Measurements from ENCODE around the gene MESP1. TPM values are rescaled to one million over a fixed set of nuclear protein-coding genes. Genes with fewer than 3 reads are reported as not detected.
A peak's percentile ranks its signal among the peaks of the same experiment; 100 is the strongest.

Gene MESP1
- total RNA-seq, 1 donor from 2014 or later, result 2.1 TPM

DNA sequence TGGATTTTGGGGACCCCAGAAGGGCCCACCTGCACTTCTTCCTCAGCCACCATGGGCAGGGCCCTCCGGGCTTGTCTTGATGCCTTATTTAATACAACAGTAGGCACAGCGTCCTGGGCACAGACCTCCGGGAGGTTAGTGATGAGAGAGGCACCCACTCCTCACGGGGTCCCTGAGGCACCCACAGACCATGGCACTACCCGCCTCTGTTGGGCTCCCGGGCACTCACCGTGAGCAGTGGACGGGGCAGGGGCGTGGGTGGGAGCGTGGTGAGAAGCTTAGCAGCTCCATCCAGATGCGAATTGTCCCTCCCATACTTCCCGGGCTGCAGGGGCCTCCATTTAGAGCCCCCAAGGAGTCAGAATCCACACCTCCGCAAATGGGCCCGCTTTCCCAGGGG, 24.8 kb upstream of the MESP1 start:
- no peak overlapping the region for H3K27ac Mint-ChIP-seq (ENCODE audit: unreplicated experiment)
- no peak for DNase-seq (ENCODE audit: extremely low spot score, unreplicated experiment)
- H3K4me1 Mint-ChIP-seq (ENCODE audit: unreplicated experiment), result peaks cover 21% of the 10 kb centered on the region
- H3K4me3 Mint-ChIP-seq (ENCODE audit: unreplicated experiment), result no peak overlapping the region
- H3K27me3 Mint-ChIP-seq (ENCODE audit: unreplicated experiment), result no peaks in the 10 kb centered on the region
- TF ChIP-seq, protein P1, sequence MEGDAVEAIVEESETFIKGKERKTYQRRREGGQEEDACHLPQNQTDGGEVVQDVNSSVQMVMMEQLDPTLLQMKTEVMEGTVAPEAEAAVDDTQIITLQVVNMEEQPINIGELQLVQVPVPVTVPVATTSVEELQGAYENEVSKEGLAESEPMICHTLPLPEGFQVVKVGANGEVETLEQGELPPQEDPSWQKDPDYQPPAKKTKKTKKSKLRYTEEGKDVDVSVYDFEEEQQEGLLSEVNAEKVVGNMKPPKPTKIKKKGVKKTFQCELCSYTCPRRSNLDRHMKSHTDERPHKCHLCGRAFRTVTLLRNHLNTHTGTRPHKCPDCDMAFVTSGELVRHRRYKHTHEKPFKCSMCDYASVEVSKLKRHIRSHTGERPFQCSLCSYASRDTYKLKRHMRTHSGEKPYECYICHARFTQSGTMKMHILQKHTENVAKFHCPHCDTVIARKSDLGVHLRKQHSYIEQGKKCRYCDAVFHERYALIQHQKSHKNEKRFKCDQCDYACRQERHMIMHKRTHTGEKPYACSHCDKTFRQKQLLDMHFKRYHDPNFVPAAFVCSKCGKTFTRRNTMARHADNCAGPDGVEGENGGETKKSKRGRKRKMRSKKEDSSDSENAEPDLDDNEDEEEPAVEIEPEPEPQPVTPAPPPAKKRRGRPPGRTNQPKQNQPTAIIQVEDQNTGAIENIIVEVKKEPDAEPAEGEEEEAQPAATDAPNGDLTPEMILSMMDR (IDR thresholded peaks at IDR 0.05), result no peak
- H3K36me3 Mint-ChIP-seq (ENCODE audit: unreplicated experiment), result no peaks in the 10 kb centered on the region
- H3K9me3 Mint-ChIP-seq (ENCODE audit: unreplicated experiment), result no peaks in the 10 kb centered on the region

- H3K36me3 Mint-ChIP-seq (ENCODE audit: unreplicated experiment), result no peaks in the 10 kb centered on the region
- TF ChIP-seq, protein P1 (IDR thresholded peaks at IDR 0.05), result no peak
- peaks cover 17% of the 10 kb centered on the region for H3K4me1 Mint-ChIP-seq (ENCODE audit: unreplicated experiment)
- no peaks in the 10 kb centered on the region for H3K9me3 Mint-ChIP-seq (ENCODE audit: unreplicated experiment)
- DNase-seq (ENCODE audit: extremely low spot score, unreplicated experiment), result no peak
- no peak overlapping the region for H3K4me3 Mint-ChIP-seq (ENCODE audit: unreplicated experiment)
- no peak overlapping the region for H3K27ac Mint-ChIP-seq (ENCODE audit: unreplicated experiment)
- no peaks in the 10 kb centered on the region for H3K27me3 Mint-ChIP-seq (ENCODE audit: unreplicated experiment)
Observed at GRCh38 chr15:89774492-89774891, 23.4 kb upstream of the MESP1 start.

DNA sequence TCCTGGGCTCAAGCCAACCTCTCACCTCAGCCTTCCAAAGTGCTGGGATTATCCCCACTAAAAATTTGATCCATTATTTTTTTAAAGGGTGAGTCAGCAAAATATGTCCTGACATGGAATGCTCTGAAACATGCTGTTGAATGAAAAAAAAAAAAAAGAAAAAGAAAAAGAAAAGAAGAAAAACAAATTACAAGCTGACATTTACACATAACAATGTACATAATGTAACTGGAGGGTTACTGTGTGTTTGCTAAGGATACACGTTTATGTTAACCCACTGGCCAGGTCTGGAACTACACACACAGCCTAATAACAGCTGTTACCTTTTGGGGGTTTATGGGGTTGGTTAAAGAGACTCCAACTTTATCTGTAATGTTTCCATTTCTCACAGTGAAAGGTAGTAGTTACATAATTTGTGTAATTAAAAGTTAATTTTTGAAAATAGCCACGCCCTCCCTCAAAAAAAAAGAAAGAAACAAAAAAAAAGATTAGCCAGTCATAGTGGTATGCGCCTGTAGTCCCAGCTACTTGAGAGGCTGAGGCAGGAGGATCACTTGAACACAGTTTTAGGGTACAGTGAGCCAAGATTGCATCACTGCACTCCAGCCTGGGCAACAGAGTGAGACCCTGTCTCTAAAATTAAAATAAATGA, 22.0 kb upstream of the MESP1 start:
- H3K4me1 Mint-ChIP-seq (ENCODE audit: unreplicated experiment), result peaks cover 19% of the 10 kb centered on the region
- no peaks in the 10 kb centered on the region for H3K9me3 Mint-ChIP-seq (ENCODE audit: unreplicated experiment)
- H3K4me3 Mint-ChIP-seq (ENCODE audit: unreplicated experiment), result no peak overlapping the region
- DNase-seq (ENCODE audit: extremely low spot score, unreplicated experiment), result no peak
- H3K27me3 Mint-ChIP-seq (ENCODE audit: unreplicated experiment), result no peaks in the 10 kb centered on the region
- TF ChIP-seq, protein P1 (IDR thresholded peaks at IDR 0.05), result peak; percentile 37
- H3K27ac Mint-ChIP-seq (ENCODE audit: unreplicated experiment), result peak overlapping the region; percentile 72
- no peaks in the 10 kb centered on the region for H3K36me3 Mint-ChIP-seq (ENCODE audit: unreplicated experiment)

DNA sequence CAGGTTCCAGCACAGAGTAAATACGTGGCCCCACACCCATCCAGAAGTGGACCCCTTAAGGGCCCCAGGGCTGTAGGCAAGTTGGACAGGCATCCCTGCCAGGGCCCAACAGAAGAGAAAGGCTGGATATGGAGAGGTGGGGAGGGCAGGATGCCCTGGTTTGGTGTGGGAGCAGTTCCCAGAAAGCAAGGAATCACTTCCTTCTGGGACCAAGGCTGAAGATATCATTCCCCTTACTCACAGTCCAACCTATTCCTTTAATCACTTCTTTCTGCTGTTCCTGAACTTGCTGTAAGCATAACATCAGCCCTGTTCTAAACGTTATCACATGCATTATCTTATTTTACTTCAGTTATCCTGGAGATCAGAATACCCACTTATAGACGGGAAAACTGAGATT, 19.0 kb upstream of the MESP1 start:
- H3K4me3 Mint-ChIP-seq (ENCODE audit: unreplicated experiment), result no peak overlapping the region
- no peak for DNase-seq (ENCODE audit: extremely low spot score, unreplicated experiment)
- H3K4me1 Mint-ChIP-seq (ENCODE audit: unreplicated experiment), result peaks cover 32% of the 10 kb centered on the region
- no peak overlapping the region for H3K27ac Mint-ChIP-seq (ENCODE audit: unreplicated experiment)
- TF ChIP-seq, protein P1 (IDR thresholded peaks at IDR 0.05), result no peak
- no peaks in the 10 kb centered on the region for H3K27me3 Mint-ChIP-seq (ENCODE audit: unreplicated experiment)
- H3K9me3 Mint-ChIP-seq (ENCODE audit: unreplicated experiment), result no peaks in the 10 kb centered on the region
- H3K36me3 Mint-ChIP-seq (ENCODE audit: unreplicated experiment), result no peaks in the 10 kb centered on the region

DNA sequence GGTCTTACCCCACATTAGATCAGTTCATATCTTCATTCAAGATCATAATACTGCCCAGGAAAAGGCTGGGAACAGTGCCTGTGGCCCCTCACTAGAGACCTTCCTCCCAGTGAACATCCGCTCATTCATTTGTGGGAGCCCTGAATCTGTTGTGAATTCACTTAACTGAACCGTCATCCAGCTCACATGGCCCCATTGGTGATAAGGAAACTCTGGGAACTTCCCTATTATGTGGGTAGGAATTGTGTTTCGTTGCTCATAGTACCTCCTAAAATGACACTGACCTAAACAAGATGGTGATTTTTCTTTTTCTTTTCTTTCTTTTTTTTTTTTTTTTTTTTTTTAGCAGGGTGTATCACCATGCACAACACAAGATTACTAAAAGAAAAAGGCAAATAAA, 18.3 kb upstream of the MESP1 start:
- H3K4me3 Mint-ChIP-seq (ENCODE audit: unreplicated experiment), result no peak overlapping the region
- H3K9me3 Mint-ChIP-seq (ENCODE audit: unreplicated experiment), result no peaks in the 10 kb centered on the region
- no peaks in the 10 kb centered on the region for H3K27me3 Mint-ChIP-seq (ENCODE audit: unreplicated experiment)
- peaks cover 31% of the 10 kb centered on the region for H3K4me1 Mint-ChIP-seq (ENCODE audit: unreplicated experiment)
- DNase-seq (ENCODE audit: extremely low spot score, unreplicated experiment), result no peak
- no peaks in the 10 kb centered on the region for H3K36me3 Mint-ChIP-seq (ENCODE audit: unreplicated experiment)
- H3K27ac Mint-ChIP-seq (ENCODE audit: unreplicated experiment), result no peak overlapping the region
- TF ChIP-seq, protein P1 (IDR thresholded peaks at IDR 0.05), result no peak
